GM13977 (cell line): ENCODE results near the gene PSMB7.

ENCODE experiments used
- DNase-seq: peaks from one replicate; pipeline ENCODE4 v3.0.0; 2012; ENCODE audit warnings: low spot score
- CTCF ChIP-seq: IDR thresholded peaks from 2 replicates; pipeline ENCODE4 v1.5.1; 2012; ENCODE audit warnings: mild to moderate bottlenecking, control low read depth; ENCODE audit not compliant: insufficient read depth; ENCODE audit errors: extremely low read depth, missing control alignments
- in situ Hi-C: fragments of 300-500 bp; cut with MboI; formaldehyde crosslinking; loops from one replicate; pipeline ENCODE4 v1.12.0; 2022; ENCODE audit warnings: low sequenced_read_pairs, low pct_unique_long_range_greater_than_20kb, mixed read lengths, inconsistent platforms; ENCODE audit not compliant: unreplicated experiment

The PSMB7 gene

GRCh38 chr9:124392871-124393460, 22.3 kb downstream of the PSMB7 start:
- in situ Hi-C loops: no loop called here
- no peak for TF ChIP-seq CTCF
- DNase-seq: no peak

DNA sequence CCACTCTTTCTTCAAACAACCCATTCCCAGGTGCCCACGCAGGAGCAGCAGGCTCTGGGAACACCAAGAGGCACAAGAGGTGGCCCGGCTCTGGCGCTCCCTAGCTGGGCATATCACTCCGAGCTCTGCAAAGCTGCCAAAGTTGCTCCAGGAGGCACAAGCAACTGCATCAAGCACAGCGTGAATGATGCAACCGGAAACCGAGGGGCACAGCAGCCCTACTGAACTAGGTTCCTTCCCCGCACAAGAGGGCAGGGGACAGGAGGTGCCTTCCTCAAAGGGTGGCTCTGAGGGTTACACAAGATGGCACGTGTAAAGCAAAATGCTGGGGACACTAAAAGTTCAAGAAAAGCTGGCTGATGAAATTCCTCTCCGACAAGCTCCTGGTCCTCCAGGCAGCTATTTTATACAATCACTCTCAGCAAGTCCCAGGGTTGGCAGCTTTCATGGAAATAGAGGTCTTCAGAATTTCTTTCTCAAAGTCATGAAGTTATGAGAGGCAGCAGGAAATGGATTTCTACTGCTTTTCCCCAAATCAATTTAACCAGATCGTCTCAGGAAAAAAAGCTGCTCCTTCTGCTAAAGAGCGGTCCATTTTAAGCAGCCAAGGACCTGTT, 22.9 kb downstream of the PSMB7 start:
- in situ Hi-C loops: no loop called here
- no peak for TF ChIP-seq CTCF
- no peak for DNase-seq

DNA sequence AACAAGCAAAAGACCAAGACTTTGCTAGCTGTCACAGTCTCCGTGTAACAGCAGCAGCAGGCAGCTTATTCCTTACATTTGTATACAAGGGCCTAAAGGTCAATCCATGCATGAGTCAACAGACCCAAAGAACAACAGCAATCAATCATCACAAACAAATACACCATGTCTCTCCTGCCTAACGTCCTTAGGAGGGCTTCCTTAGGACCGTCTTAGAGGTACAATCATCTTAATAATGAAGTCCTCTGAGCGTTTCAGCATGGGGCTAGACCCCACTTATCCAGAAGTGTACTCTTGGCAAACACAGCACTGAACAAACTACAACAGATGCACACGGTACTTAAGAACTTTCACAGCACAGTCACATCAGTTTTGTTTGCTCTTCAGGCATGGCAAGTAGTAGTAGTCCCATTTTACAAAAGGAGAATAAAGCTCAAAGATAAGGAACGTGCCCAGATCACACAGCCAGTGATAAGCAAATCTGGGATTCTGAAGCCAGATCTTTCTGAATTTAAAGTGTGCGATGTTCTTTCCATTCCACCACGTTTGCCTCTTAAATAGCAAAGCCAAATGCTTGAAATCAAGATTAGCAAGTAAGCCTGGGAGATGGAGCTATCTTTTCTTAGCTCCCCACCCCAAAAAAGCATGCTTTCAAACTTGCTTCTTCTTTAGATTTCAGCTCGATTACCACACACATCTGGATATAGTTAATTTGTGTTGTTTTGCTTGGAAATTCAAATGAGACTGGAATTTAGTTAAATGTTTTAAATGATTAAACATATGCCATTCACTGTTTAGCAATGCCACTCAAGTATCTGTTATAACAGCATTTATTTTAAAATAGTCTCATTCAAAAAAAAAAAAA, 24.2 kb downstream of the PSMB7 start:
- no peak for DNase-seq
- TF ChIP-seq CTCF: no peak
- in situ Hi-C loops: no loop called here

DNA sequence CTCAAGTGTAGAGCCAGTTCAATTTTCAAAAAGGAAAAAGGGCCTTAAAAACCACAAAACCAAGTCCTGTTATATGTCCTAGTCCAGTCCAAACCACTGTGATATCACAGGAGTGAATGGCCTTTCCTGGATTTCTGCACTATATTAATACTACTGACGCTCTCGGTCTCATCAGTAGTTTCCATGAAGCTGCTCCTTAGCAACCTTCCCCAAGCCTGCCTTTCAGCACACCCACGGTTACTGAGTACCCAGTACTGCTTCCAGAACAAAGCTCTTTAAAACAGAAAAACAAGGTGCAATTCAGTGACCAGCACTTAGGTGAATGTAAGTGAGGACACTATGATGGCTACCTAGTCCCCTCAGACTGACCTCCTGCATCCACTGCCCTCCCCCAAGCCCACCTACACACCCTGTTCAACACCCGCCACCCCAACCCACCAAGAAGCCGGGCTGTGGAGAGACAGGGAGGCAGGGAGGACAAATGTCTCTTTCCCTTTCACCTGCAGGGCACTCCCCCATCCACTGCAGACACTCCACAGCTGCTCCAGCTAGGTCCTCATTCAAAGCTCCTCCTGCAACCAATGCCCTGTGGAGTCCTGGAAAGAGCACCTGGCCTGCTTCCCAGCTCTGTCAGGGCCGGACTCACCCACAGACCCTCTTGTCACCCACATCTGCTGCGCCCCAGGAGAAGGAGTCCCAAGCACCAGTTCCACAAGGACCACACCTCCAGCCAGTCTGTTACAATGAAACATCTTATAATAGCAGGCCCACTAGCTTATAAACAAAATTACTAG, 25.9 kb downstream of the PSMB7 start:
- no peak for TF ChIP-seq CTCF
- no peak for DNase-seq

GRCh38 chr9:124388275-124389048, 26.8 kb downstream of the PSMB7 start:
- DNase-seq: no peak
- in situ Hi-C loops: no loop called here
- no peak for TF ChIP-seq CTCF

More for the DNA sequence above, 25.9 kb downstream of the PSMB7 start:
- in situ Hi-C loops: no loop called here
